ENCODE data around the gene OGFRL1. TPM values are rescaled to one million over a fixed set of nuclear protein-coding genes. Genes with fewer than 3 reads are reported as not detected.

Gene OGFRL1
- total and polyA plus RNA-seq, 4 donors, result 0.71 to 9.3 (median 3.3) TPM

GRCh38 chr6:71248306-71248765, 40.3 kb upstream of the OGFRL1 start:
- H3K9me3 ChIP-seq (ENCODE audit: control insufficient read depth in 4 of 4, low read length in 3 of 4), result peaks cover 0 to 3% (median 0%) of the 10 kb centered on the region in 4 donors
- H3K4me3 ChIP-seq (ENCODE audit: low read depth in 1 of 3, low read length in 3 of 3), result no peak overlapping the region
- peaks cover 0 to 2% (median 0%) of the 10 kb centered on the region in 4 donors for H3K36me3 ChIP-seq (ENCODE audit: control insufficient read depth in 4 of 4, insufficient read depth in 3 of 4, low read depth in 1 of 4, low read length in 3 of 4)
- no peak for DNase-seq (ENCODE audit: low spot score)
- H3K27me3 ChIP-seq (ENCODE audit: control insufficient read depth in 4 of 4, insufficient read depth in 4 of 4, low read length in 3 of 4), result no peaks in the 10 kb centered on the region
- no peak overlapping the region for H3K9ac ChIP-seq (ENCODE audit: low read depth in 1 of 2, low read length in 2 of 2)
- no peaks in the 10 kb centered on the region for H3K4me1 ChIP-seq (ENCODE audit: control insufficient read depth in 4 of 4, insufficient read depth in 4 of 4, low read length in 3 of 4)
- no peak overlapping the region for H3K27ac ChIP-seq (ENCODE audit: low read depth in 1 of 2, low read length in 2 of 2)
- WGBS, result 78% methylated on average over 1 of the region's 1 CpG
- TF ChIP-seq HNF4A (conservative IDR thresholded peaks at IDR 0.05), result no peak
- TF ChIP-seq RAD21 (IDR thresholded peaks at IDR 0.05), result peak in 1 of 2 donors; percentile 5
- TF ChIP-seq TAF1 (conservative IDR thresholded peaks at IDR 0.05), result no peak

- H3K27ac ChIP-seq (ENCODE audit: low read depth in 1 of 2, low read length in 2 of 2), result no peak overlapping the region
- DNase-seq (ENCODE audit: low spot score), result no peak
- no peak overlapping the region for H3K9ac ChIP-seq (ENCODE audit: low read depth in 1 of 2, low read length in 2 of 2)
- peaks cover 0 to 3% (median 0%) of the 10 kb centered on the region in 4 donors for H3K9me3 ChIP-seq (ENCODE audit: control insufficient read depth in 4 of 4, low read length in 3 of 4)
- no peak overlapping the region for H3K4me3 ChIP-seq (ENCODE audit: low read depth in 1 of 3, low read length in 3 of 3)
- peaks cover 0 to 2% (median 0%) of the 10 kb centered on the region in 4 donors for H3K36me3 ChIP-seq (ENCODE audit: control insufficient read depth in 4 of 4, insufficient read depth in 3 of 4, low read depth in 1 of 4, low read length in 3 of 4)
- no peaks in the 10 kb centered on the region for H3K27me3 ChIP-seq (ENCODE audit: control insufficient read depth in 4 of 4, insufficient read depth in 4 of 4, low read length in 3 of 4)
- WGBS, result 83% methylated on average over 2 of the region's 2 CpGs
- no peak for TF ChIP-seq MAX (IDR thresholded peaks at IDR 0.05)
- TF ChIP-seq JUND (IDR thresholded peaks at IDR 0.05), result no peak
- no peak for TF ChIP-seq RXRA (IDR thresholded peaks at IDR 0.05)
- TF ChIP-seq REST (IDR thresholded peaks at IDR 0.05), result no peak
- no peak for TF ChIP-seq GABPA (IDR thresholded peaks at IDR 0.05 in 1 of 2, conservative IDR thresholded peaks at IDR 0.05 in 1 of 2)
- TF ChIP-seq FOXA2 (IDR thresholded peaks at IDR 0.05), result no peak
- no peak for TF ChIP-seq YY1 (IDR thresholded peaks at IDR 0.05)
- no peak for TF ChIP-seq RAD21 (IDR thresholded peaks at IDR 0.05)
- TF ChIP-seq TAF1 (conservative IDR thresholded peaks at IDR 0.05), result no peak
- TF ChIP-seq SP1 (IDR thresholded peaks at IDR 0.05), result no peak
- no peak for TF ChIP-seq EGR1 (IDR thresholded peaks at IDR 0.05; ENCODE audit: low read depth in 2 of 2)
- no peak for TF ChIP-seq ATF3 (IDR thresholded peaks at IDR 0.05)
- no peak for TF ChIP-seq FOXA1 (IDR thresholded peaks at IDR 0.05)
- no peak for TF ChIP-seq HNF4G (IDR thresholded peaks at IDR 0.05)
- TF ChIP-seq CTCF (IDR thresholded peaks at IDR 0.05; ENCODE audit: low read depth, low read length, missing input control), result no peak
- no peaks in the 10 kb centered on the region for H3K4me1 ChIP-seq (ENCODE audit: control insufficient read depth in 4 of 4, insufficient read depth in 4 of 4, low read length in 3 of 4)
These were observed 39.6 kb upstream of the OGFRL1 start for GRCh38 chr6:71248878-71249544.

Data from liver (tissue), 9 donors.